Measurements from ENCODE around the gene RAD52. TPM values are rescaled to one million over a fixed set of nuclear protein-coding genes. Genes with fewer than 3 reads are reported as not detected.

The RAD52 gene
- total RNA-seq, 1 donor from 2014 or later: 20.3 TPM

DNA sequence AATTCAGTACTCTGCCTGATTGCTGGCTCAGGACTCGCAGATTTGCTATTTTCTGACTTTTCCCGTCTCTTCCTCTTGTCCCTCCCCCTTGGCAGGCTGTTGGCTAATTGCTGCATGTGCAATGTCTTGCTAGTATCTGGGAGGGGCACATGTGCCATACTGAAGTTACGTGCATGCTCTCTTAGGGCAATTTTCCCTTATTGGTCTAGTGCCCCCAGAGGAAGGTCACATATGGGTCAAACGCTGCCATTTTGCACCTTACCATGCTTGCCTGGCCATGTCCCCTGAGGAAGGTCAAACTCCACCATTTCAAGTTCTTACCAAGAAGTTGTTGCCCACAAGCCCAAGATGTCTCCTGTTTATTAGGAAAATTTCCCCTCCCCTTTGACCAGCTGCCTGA, 27.7 kb upstream of the RAD52 start:
- no peak overlapping the region for H3K4me3 Mint-ChIP-seq (ENCODE audit: unreplicated experiment)
- H3K9me3 Mint-ChIP-seq (ENCODE audit: unreplicated experiment): no peaks in the 10 kb centered on the region

GRCh38 chr12:976644-977043, 27.1 kb upstream of the RAD52 start:
- H3K4me3 Mint-ChIP-seq (ENCODE audit: unreplicated experiment): no peak overlapping the region
- no peaks in the 10 kb centered on the region for H3K9me3 Mint-ChIP-seq (ENCODE audit: unreplicated experiment)
- TF ChIP-seq, protein P1, sequence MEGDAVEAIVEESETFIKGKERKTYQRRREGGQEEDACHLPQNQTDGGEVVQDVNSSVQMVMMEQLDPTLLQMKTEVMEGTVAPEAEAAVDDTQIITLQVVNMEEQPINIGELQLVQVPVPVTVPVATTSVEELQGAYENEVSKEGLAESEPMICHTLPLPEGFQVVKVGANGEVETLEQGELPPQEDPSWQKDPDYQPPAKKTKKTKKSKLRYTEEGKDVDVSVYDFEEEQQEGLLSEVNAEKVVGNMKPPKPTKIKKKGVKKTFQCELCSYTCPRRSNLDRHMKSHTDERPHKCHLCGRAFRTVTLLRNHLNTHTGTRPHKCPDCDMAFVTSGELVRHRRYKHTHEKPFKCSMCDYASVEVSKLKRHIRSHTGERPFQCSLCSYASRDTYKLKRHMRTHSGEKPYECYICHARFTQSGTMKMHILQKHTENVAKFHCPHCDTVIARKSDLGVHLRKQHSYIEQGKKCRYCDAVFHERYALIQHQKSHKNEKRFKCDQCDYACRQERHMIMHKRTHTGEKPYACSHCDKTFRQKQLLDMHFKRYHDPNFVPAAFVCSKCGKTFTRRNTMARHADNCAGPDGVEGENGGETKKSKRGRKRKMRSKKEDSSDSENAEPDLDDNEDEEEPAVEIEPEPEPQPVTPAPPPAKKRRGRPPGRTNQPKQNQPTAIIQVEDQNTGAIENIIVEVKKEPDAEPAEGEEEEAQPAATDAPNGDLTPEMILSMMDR (IDR thresholded peaks at IDR 0.05; ENCODE audit: unreplicated experiment): no peak

More for the DNA sequence above, 27.7 kb upstream of the RAD52 start:
- Mint-ChIP-seq H3K27me3 (ENCODE audit: unreplicated experiment) (peaks cover 2% of the 10 kb centered on the region), H3K36me3 (ENCODE audit: low read depth, unreplicated experiment) (no peaks in the 10 kb centered on the region), H3K4me1 (ENCODE audit: unreplicated experiment) (no peaks in the 10 kb centered on the region), H3K27ac (ENCODE audit: unreplicated experiment) (no peak overlapping the region)
- no peak for DNase-seq (ENCODE audit: low spot score)
- TF ChIP-seq, protein P1 (IDR thresholded peaks at IDR 0.05; ENCODE audit: unreplicated experiment): no peak

GRCh38 chr12:974271-974862, 24.9 kb upstream of the RAD52 start:
- TF ChIP-seq, protein P1 (IDR thresholded peaks at IDR 0.05; ENCODE audit: unreplicated experiment): no peak
- no peaks in the 10 kb centered on the region for H3K4me1 Mint-ChIP-seq (ENCODE audit: unreplicated experiment)
- H3K4me3 Mint-ChIP-seq (ENCODE audit: unreplicated experiment): no peak overlapping the region
- H3K27ac Mint-ChIP-seq (ENCODE audit: unreplicated experiment): no peak overlapping the region
- DNase-seq (ENCODE audit: low spot score): no peak
- no peaks in the 10 kb centered on the region for H3K36me3 Mint-ChIP-seq (ENCODE audit: low read depth, unreplicated experiment)
- no peaks in the 10 kb centered on the region for H3K9me3 Mint-ChIP-seq (ENCODE audit: unreplicated experiment)
- H3K27me3 Mint-ChIP-seq (ENCODE audit: unreplicated experiment): no peaks in the 10 kb centered on the region

More at GRCh38 chr12:976644-977043, 27.1 kb upstream of the RAD52 start:
- no peaks in the 10 kb centered on the region for H3K4me1 Mint-ChIP-seq (ENCODE audit: unreplicated experiment)
- DNase-seq (ENCODE audit: low spot score): no peak
- peaks cover 2% of the 10 kb centered on the region for H3K27me3 Mint-ChIP-seq (ENCODE audit: unreplicated experiment)
- H3K27ac Mint-ChIP-seq (ENCODE audit: unreplicated experiment): no peak overlapping the region
- no peaks in the 10 kb centered on the region for H3K36me3 Mint-ChIP-seq (ENCODE audit: low read depth, unreplicated experiment)

DNA sequence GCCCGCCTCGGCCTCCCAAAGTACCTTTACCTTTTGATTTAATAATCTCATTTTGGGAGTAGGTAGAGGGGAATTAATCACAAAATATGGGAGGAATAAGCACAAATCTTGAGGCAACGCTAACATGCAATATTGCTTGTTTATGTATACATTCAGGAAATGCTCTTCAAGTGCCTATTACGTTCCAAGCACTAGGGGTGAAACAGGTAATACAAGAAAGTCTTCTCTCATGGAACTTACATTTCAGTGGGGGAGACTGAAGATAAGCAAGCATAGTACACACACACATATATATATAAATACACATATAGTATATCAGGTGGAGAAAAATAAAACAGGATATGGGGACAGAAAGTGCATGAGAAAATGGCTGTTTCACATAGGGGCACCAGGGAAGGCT, 22.5 kb upstream of the RAD52 start:
- Mint-ChIP-seq H3K27me3 (ENCODE audit: unreplicated experiment) (no peaks in the 10 kb centered on the region), H3K9me3 (ENCODE audit: unreplicated experiment) (no peaks in the 10 kb centered on the region), H3K27ac (ENCODE audit: unreplicated experiment) (no peak overlapping the region), H3K4me1 (ENCODE audit: unreplicated experiment) (peaks cover 4% of the 10 kb centered on the region), H3K36me3 (ENCODE audit: low read depth, unreplicated experiment) (no peaks in the 10 kb centered on the region), H3K4me3 (ENCODE audit: unreplicated experiment) (no peak overlapping the region)
- TF ChIP-seq, protein P1 (IDR thresholded peaks at IDR 0.05; ENCODE audit: unreplicated experiment): no peak
- no peak for DNase-seq (ENCODE audit: low spot score)

- no peaks in the 10 kb centered on the region for H3K36me3 Mint-ChIP-seq (ENCODE audit: low read depth, unreplicated experiment)
- TF ChIP-seq, protein P1 (IDR thresholded peaks at IDR 0.05; ENCODE audit: unreplicated experiment): no peak
- H3K9me3 Mint-ChIP-seq (ENCODE audit: unreplicated experiment): no peaks in the 10 kb centered on the region
- peaks cover under 1% of the 10 kb centered on the region for H3K27me3 Mint-ChIP-seq (ENCODE audit: unreplicated experiment)
- DNase-seq (ENCODE audit: low spot score): no peak
- H3K4me3 Mint-ChIP-seq (ENCODE audit: unreplicated experiment): no peak overlapping the region
- peaks cover 5% of the 10 kb centered on the region for H3K4me1 Mint-ChIP-seq (ENCODE audit: unreplicated experiment)
- H3K27ac Mint-ChIP-seq (ENCODE audit: unreplicated experiment): no peak overlapping the region
These were observed 20.3 kb upstream of the RAD52 start for GRCh38 chr12:969821-970220.

Data from endothelial cell (in vitro differentiated cells).